GM23248 (cell line): ENCODE results near the gene PRKCSH. TPM values are rescaled to one million over a fixed set of nuclear protein-coding genes. Genes with fewer than 3 reads are reported as not detected.
A peak's percentile ranks its signal among the peaks of the same experiment; 100 is the strongest.

ENCODE experiments used
- DNase-seq: peaks from one replicate; pipeline ENCODE4 v3.0.0-alpha.2; 2015
- H2AFZ ChIP-seq: fragments of 200-600 bp; sonication (generic); 2 replicates; pipeline ENCODE4 v1.6.1; 2016; ENCODE audit warnings: antibody characterized with exemption
- H3F3A ChIP-seq: fragments of 200-600 bp; sonication (generic); 2 replicates; pipeline ENCODE4 v1.6.1; 2016; ENCODE audit warnings: mild to moderate bottlenecking, antibody characterized with exemption, mixed run types; ENCODE audit not compliant: insufficient read depth
- H3K27ac ChIP-seq: fragments of 200-600 bp; sonication (generic); 2 replicates; pipeline ENCODE4 v1.5.1; 2016; ENCODE audit warnings: mild to moderate bottlenecking
- H3K27me3 ChIP-seq: fragments of 200-600 bp; sonication (generic); replicated peaks from 2 replicates; pipeline ENCODE4 v1.6.1; 2016; ENCODE audit warnings: mild to moderate bottlenecking; ENCODE audit not compliant: insufficient read depth
- H3K36me3 ChIP-seq: fragments of 200-600 bp; sonication (generic); 2 replicates; pipeline ENCODE4 v1.6.1; 2016; ENCODE audit warnings: low read depth, mild to moderate bottlenecking
- H3K4me1 ChIP-seq: fragments of 200-600 bp; sonication (generic); 2 replicates; pipeline ENCODE4 v1.6.1; 2016; ENCODE audit warnings: mild to moderate bottlenecking; ENCODE audit not compliant: insufficient read depth
- H3K4me2 ChIP-seq: fragments of 200-600 bp; sonication (generic); one replicate; pipeline ENCODE4 v1.6.1; 2016; ENCODE audit warnings: mild to moderate bottlenecking; ENCODE audit not compliant: unreplicated experiment
- H3K4me3 ChIP-seq: fragments of 200-600 bp; sonication (generic); 2 replicates; pipeline ENCODE4 v1.5.1; 2016; ENCODE audit warnings: mild to moderate bottlenecking
- H3K79me2 ChIP-seq: fragments of 200-600 bp; sonication (generic); 2 replicates; pipeline ENCODE4 v1.6.1; 2016; ENCODE audit warnings: mild to moderate bottlenecking; ENCODE audit not compliant: insufficient read depth
- H3K9ac ChIP-seq: fragments of 200-600 bp; sonication (generic); 2 replicates; pipeline ENCODE4 v1.6.1; 2016; ENCODE audit warnings: mild to moderate bottlenecking
- H3K9me2 ChIP-seq: fragments of 200-600 bp; sonication (generic); 2 replicates; pipeline ENCODE4 v1.6.1; 2016; ENCODE audit warnings: mixed run types, mild to moderate bottlenecking, moderate library complexity; ENCODE audit not compliant: insufficient read depth
- H3K9me3 ChIP-seq: fragments of 200-600 bp; sonication (generic); one replicate; pipeline ENCODE4 v1.6.1; 2017; ENCODE audit warnings: low read depth
- H4K20me1 ChIP-seq: fragments of 200-600 bp; sonication (generic); 2 replicates; pipeline ENCODE4 v1.6.0; 2016; ENCODE audit not compliant: insufficient read depth
- EZH2 ChIP-seq: fragments of 200-600 bp; sonication (generic); IDR thresholded peaks from 2 replicates; pipeline ENCODE4 v1.6.1; 2018; ENCODE audit warnings: antibody characterized with exemption, mild to moderate bottlenecking; ENCODE audit not compliant: insufficient read depth, poor library complexity, severe bottlenecking
- EZH2phosphoT487 ChIP-seq: fragments of 200-600 bp; sonication (generic); IDR thresholded peaks from 2 replicates; pipeline ENCODE4 v1.6.1; 2018; ENCODE audit warnings: antibody characterized with exemption, moderate library complexity, mild to moderate bottlenecking, low read depth; ENCODE audit not compliant: insufficient read depth
- WGBS, 2 experiments: methylation state at CpG; one replicate each; pipeline ENCODE4 v1.1.6; 2015 to 2017; ENCODE audit warnings: low lambda C conversion rate in 2 of 2, low coverage in 1 of 2; ENCODE audit errors: missing lambda C conversion rate in 2 of 2; 5-methylcytosine and 5-hydroxymethylcytosine counted together
- in situ Hi-C: fragments of 300-500 bp; cut with MboI; formaldehyde crosslinking; loops from 2 replicates; pipeline ENCODE4 v1.15.0; 2020
- polyA plus RNA-seq: library from polyadenylated mRNA; unstranded; fragments of >200 nt; fragmentation: Nextera tagmentation; extraction: Ambion mirVana; gene quantifications from 2 replicates; pipeline ENCODE4 v1.2.1, GENCODE V29; 2016
- total RNA-seq: library from RNA; depleted of rRNA; stranded (reverse); fragments of >200 nt; shearing (Covaris generic); gene quantifications from 2 replicates; pipeline ENCODE4 v1.2.3, GENCODE V29; 2014

PRKCSH gene
- total and polyA plus RNA-seq, 2 experiments from 2014 or later = 94.1 to 142 TPM

DNA sequence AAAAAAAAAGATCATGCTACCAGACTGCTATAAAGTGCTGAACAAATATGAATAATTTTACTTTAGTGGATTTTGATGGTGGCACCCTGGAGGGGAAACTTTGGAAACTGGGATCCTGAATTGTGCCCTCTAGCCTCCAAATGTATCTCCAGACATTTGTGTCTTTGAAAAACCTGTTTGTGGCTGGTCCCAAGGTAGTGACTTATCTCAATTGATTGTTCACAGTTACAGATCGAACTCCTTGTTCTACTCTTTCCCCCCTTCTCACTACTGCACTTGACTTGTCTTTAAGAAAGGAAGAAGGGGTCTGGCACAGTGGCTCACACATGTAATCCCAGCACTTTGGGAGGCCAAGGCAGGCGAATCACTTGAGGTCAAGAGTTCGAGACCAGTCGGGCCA is 26.8 kb upstream of the PRKCSH start:
- Histone ChIP-seq H3F3A (no peaks in the 10 kb centered on the region), H2AFZ (no peak overlapping the region), H3K27ac (no peak overlapping the region), H3K79me2 (no peaks in the 10 kb centered on the region), H3K36me3 (no peaks in the 10 kb centered on the region), H3K27me3 (no peaks in the 10 kb centered on the region), H3K9me2 (no peaks in the 10 kb centered on the region), H4K20me1 (no peaks in the 10 kb centered on the region), H3K9me3 (no peaks in the 10 kb centered on the region), H3K9ac (no peak overlapping the region), H3K4me3 (no peak overlapping the region), H3K4me2 (no peak overlapping the region), H3K4me1 (no peaks in the 10 kb centered on the region)
- TF ChIP-seq EZH2phosphoT487 = no peak
- WGBS, 2 experiments = 73 to 79% methylated on average over 4 of the region's 4 CpGs
- in situ Hi-C loops = no loop called here
- DNase-seq = no peak

DNA sequence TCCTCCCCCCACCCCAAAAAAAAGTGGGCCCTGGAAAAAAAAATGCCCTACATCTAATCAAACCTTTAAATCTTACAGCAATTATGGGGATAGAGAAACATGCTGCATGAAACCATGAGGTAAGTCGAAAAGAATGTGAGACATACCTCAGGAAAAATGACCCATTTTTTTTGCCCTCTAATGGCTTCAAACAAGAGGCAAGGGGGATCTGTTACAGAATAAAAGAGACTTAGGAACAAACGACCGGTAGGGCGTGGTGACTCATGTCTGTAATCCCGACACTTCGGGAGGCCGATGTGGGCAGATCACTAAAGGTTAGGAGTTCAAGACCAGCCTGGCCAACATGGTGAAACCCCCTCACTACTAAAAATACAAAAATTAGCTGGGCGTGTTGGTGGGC is 24.8 kb upstream of the PRKCSH start:
- H3K4me3 ChIP-seq = no peak overlapping the region
- no peaks in the 10 kb centered on the region for H3F3A ChIP-seq
- peak; percentile 46 for DNase-seq
- no peaks in the 10 kb centered on the region for H4K20me1 ChIP-seq
- no peak overlapping the region for H3K9ac ChIP-seq
- 36 to 49% methylated on average over 8 of the region's 8 CpGs for WGBS, 2 experiments
- H2AFZ ChIP-seq = no peak overlapping the region
- in situ Hi-C loops = no loop called here
- no peak for TF ChIP-seq EZH2phosphoT487
- no peak for TF ChIP-seq EZH2
- H3K4me1 ChIP-seq = no peaks in the 10 kb centered on the region
- H3K36me3 ChIP-seq = no peaks in the 10 kb centered on the region
- no peaks in the 10 kb centered on the region for H3K27me3 ChIP-seq
- no peak overlapping the region for H3K27ac ChIP-seq
- no peaks in the 10 kb centered on the region for H3K9me3 ChIP-seq
- H3K9me2 ChIP-seq = no peaks in the 10 kb centered on the region
- H3K79me2 ChIP-seq = no peaks in the 10 kb centered on the region
- no peak overlapping the region for H3K4me2 ChIP-seq

DNA sequence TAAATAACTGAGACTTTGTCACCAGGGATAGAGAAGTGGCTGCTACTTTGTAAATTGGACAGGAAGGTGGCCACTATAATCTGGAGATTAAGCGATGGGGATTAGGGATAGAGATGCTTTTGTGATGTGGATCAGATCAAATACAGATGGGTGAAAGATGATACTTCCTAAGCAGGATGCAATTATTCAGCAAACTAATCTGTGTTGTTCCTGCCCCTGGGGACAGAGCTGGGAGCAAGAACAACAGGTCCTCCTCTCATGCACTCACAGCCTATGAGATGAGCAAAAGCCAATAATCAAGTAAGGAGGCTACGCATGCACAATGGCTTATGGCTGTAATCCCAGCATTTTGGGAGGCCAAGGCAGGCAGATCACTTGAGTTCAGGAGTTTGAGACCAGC is 20.9 kb upstream of the PRKCSH start:
- Histone ChIP-seq H3K9ac (no peak overlapping the region), H3K4me1 (no peaks in the 10 kb centered on the region), H3F3A (no peaks in the 10 kb centered on the region), H3K9me3 (no peaks in the 10 kb centered on the region), H3K4me2 (no peak overlapping the region), H3K9me2 (no peaks in the 10 kb centered on the region), H4K20me1 (no peaks in the 10 kb centered on the region), H2AFZ (no peak overlapping the region), H3K79me2 (no peaks in the 10 kb centered on the region), H3K4me3 (no peak overlapping the region), H3K36me3 (no peaks in the 10 kb centered on the region), H3K27me3 (no peaks in the 10 kb centered on the region; the same call in 1 of the 2 replicates), H3K27ac (no peak overlapping the region)
- WGBS, 2 experiments = 39 to 40% methylated on average over 2 of the region's 2 CpGs
- in situ Hi-C loops = no loop called here
- peak; percentile 25 for DNase-seq
- TF ChIP-seq EZH2phosphoT487 = no peak
- TF ChIP-seq EZH2 = no peak

DNA sequence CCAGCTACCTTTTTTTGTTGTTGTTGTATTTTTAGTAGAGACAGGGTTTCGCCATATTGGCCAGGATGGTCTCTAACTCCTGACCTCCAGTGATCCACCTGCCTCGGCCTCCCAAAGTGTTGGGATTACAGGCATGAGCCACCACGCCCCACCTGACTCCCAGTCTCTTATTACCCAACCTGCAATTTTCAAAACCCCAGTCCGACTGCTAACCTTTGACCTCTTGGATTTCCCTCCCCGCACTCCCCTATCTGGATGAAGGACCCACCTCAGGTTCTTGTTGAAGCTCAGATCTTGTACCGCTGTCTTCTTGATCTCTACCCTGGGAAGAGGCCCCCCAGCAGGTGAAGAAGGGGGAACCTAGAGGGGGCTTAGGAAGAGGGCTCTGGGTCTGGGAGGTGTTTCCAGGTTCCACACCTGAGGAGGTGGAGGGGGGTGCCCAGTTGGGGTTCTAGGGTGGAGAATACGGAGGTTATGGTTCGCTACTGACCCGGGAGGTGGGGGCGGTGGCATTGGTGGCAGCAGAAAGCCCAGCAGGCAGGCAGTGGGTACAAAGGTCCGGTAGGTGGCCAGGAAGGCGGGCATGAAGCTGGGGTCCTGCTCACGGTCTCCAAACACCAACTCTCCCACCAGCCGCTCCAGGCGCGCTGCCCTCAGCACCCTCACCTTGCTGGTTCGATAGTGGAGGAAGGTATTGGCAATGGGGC is 18.9 kb upstream of the PRKCSH start:
- Histone ChIP-seq H4K20me1 (no peaks in the 10 kb centered on the region), H3F3A (no peaks in the 10 kb centered on the region), H3K4me2 (no peak overlapping the region), H3K36me3 (no peaks in the 10 kb centered on the region), H3K79me2 (no peaks in the 10 kb centered on the region), H3K27me3 (no peaks in the 10 kb centered on the region; the same call in 1 of the 2 replicates), H3K4me3 (no peak overlapping the region), H2AFZ (no peak overlapping the region), H3K9me2 (no peaks in the 10 kb centered on the region), H3K9me3 (no peaks in the 10 kb centered on the region), H3K27ac (no peak overlapping the region), H3K4me1 (no peaks in the 10 kb centered on the region), H3K9ac (no peak overlapping the region)
- no peak for DNase-seq
- in situ Hi-C loops = no loop called here
- TF ChIP-seq EZH2phosphoT487 (no peak), EZH2 (no peak)
- WGBS, 2 experiments = 86 to 92% methylated on average over 17 of the region's 17 CpGs
